MM.1S (cell line): ENCODE results near the gene EOLA2.

ENCODE experiments used
- EZH2 ChIP-seq: fragments of 300-600 bp; sonication (generic); optimal IDR thresholded peaks from 2 replicates; pipeline ENCODE3; 2017; ENCODE audit warnings: low read depth, mild to moderate bottlenecking, antibody characterized with exemption, low read length, mixed read lengths
- EZH2phosphoT487 ChIP-seq: fragments of 300-600 bp; sonication (generic); IDR thresholded peaks from 2 replicates; pipeline ENCODE4 v1.6.1; 2018; ENCODE audit warnings: antibody characterized with exemption, low read length
- TF ChIP-seq, protein P1 (sequence below): fragments of 300-600 bp; sonication (generic); IDR thresholded peaks from 2 replicates; pipeline ENCODE4 v1.5.1; 2016; ENCODE audit warnings: antibody characterized with exemption, low read length, mixed read lengths

DNA sequence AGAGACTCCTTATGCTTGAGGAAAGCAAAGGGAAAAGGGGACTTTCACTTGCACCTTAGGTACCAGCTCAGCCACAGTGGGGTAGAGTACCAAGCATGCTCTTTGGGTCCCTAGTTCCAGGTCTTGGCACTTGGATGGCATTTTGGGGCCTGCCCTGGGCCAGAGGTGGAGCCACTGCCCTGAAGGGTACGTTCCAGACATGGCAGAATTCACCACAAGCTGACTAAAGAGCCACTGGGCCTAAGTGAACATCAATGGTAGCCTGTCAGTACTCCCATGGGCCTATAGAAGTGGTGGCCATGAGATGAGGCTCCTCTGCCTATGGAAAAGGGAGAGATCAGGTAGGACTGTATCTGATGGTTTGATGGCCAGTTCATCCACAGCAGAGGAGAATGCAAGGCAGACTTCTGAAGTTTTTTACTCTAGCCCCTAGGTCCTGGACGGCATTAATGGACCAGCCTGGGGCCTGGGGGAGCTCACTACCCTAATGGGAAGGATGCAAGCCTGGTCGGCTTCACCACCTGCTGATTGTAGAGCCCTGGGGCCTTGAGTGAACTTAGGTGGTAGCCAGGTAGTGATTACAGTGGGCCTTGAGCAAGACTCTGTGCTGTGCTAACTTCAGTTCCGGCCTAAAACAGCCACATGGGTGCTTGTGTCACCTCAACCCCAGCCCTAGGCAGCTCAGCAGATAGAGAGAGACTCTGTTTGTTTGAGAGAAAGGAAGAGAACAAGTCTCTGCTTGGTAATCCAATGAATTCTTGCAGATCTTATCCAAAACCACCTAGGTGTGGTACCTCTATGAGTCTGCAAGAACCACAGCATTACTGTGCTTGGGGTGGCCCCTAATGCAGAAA, 28.7 kb downstream of the EOLA2 start:
- TF ChIP-seq EZH2phosphoT487 (no peak), EZH2 (no peak)
- TF ChIP-seq, protein P1, sequence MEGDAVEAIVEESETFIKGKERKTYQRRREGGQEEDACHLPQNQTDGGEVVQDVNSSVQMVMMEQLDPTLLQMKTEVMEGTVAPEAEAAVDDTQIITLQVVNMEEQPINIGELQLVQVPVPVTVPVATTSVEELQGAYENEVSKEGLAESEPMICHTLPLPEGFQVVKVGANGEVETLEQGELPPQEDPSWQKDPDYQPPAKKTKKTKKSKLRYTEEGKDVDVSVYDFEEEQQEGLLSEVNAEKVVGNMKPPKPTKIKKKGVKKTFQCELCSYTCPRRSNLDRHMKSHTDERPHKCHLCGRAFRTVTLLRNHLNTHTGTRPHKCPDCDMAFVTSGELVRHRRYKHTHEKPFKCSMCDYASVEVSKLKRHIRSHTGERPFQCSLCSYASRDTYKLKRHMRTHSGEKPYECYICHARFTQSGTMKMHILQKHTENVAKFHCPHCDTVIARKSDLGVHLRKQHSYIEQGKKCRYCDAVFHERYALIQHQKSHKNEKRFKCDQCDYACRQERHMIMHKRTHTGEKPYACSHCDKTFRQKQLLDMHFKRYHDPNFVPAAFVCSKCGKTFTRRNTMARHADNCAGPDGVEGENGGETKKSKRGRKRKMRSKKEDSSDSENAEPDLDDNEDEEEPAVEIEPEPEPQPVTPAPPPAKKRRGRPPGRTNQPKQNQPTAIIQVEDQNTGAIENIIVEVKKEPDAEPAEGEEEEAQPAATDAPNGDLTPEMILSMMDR: no peak
